ENCODE data around the gene MEIS2.

- TF ChIP-seq CTCF (IDR thresholded peaks at IDR 0.05) (no peak), EP300 (IDR thresholded peaks at IDR 0.05) (no peak), POLR2A (IDR thresholded peaks at IDR 0.05) (no peak)
Measured at GRCh38 chr15:37007301-37007700, 93.0 kb downstream of the MEIS2 start.
